CD8-positive, alpha-beta memory T cell (primary cell): ENCODE measurements around the gene C22orf31. TPM values are rescaled to one million over a fixed set of nuclear protein-coding genes. Genes with fewer than 3 reads are reported as not detected.
A peak's percentile ranks its signal among the peaks of the same experiment; 100 is the strongest.

Experiments used
- CTCF ChIA-PET: fragments of 350-600 bp; sonication (Branson Sonifier 250); formaldehyde crosslinking; loops from one replicate; lab custom pipeline; 2021; ENCODE audit warnings: antibody characterized with exemption; lab: Charles Lee
- POLR2A ChIA-PET: fragments of 350-600 bp; sonication (Branson Sonifier 250); formaldehyde crosslinking; loops from one replicate; lab custom pipeline; 2021; ENCODE audit warnings: antibody characterized with exemption; lab: Charles Lee
- DNase-seq, 5 donors: peaks; one replicate each; pipeline versions ENCODE4 v3.0.0 to v3.0.0-alpha.2; 2020 to 2022; ENCODE audit warnings: mixed read lengths in 1 of 5
- H3K27ac ChIP-seq: one replicate; pipeline ENCODE4 v1.7.0; 2013; ENCODE audit warnings: low read depth, mild to moderate bottlenecking, low read length, moderate library complexity
- H3K27me3 ChIP-seq: 2 replicates; pipeline ENCODE4 v1.7.0; 2013; ENCODE audit warnings: low read length, mild to moderate bottlenecking; ENCODE audit not compliant: insufficient read depth, poor library complexity, severe bottlenecking
- H3K36me3 ChIP-seq: 2 replicates; pipeline ENCODE4 v1.7.0; 2013; ENCODE audit warnings: mild to moderate bottlenecking, low read length, moderate library complexity; ENCODE audit not compliant: insufficient read depth
- H3K4me1 ChIP-seq: 2 replicates; pipeline ENCODE4 v1.7.0; 2013; ENCODE audit warnings: mild to moderate bottlenecking, low read length, moderate library complexity; ENCODE audit not compliant: insufficient read depth
- H3K4me3 ChIP-seq: 2 replicates; pipeline ENCODE4 v1.7.0; 2013; ENCODE audit warnings: mild to moderate bottlenecking, low read length
- H3K9me3 ChIP-seq: 2 replicates; pipeline ENCODE4 v1.7.0; 2013; ENCODE audit warnings: mild to moderate bottlenecking, low read length
- H3K27ac Mint-ChIP-seq, 8 donors: one replicate each; pipeline ENCODE4 v1.8.0; 2020 to 2021; ENCODE audit warnings: mixed read lengths in 8 of 8, mild to moderate bottlenecking in 6 of 8, inconsistent platforms in 3 of 8, moderate library complexity in 3 of 8
- H3K27me3 Mint-ChIP-seq, 2 donors: one replicate each; pipeline ENCODE4 v1.8.0; 2020 to 2021; ENCODE audit warnings: mixed read lengths in 2 of 2, mild to moderate bottlenecking in 1 of 2, moderate library complexity in 1 of 2
- H3K36me3 Mint-ChIP-seq, 3 donors: one replicate each; pipeline ENCODE4 v1.8.0; 2020 to 2021; ENCODE audit warnings: mixed read lengths in 3 of 3, inconsistent platforms in 1 of 3, mild to moderate bottlenecking in 1 of 3
- H3K4me1 Mint-ChIP-seq, 3 donors: one replicate each; pipeline ENCODE4 v1.8.0; 2020 to 2021; ENCODE audit warnings: mixed read lengths in 3 of 3, inconsistent platforms in 1 of 3, mild to moderate bottlenecking in 1 of 3
- H3K4me3 Mint-ChIP-seq, 7 donors: one replicate each; pipeline ENCODE4 v1.8.0; 2020 to 2021; ENCODE audit warnings: mixed read lengths in 7 of 7, mild to moderate bottlenecking in 6 of 7, moderate library complexity in 4 of 7, inconsistent platforms in 2 of 7
- H3K9me3 Mint-ChIP-seq, 5 donors: one replicate each; pipeline ENCODE4 v1.8.0; 2020 to 2022; ENCODE audit warnings: mixed read lengths in 5 of 5, mild to moderate bottlenecking in 3 of 5, moderate library complexity in 2 of 5, inconsistent platforms in 1 of 5
- polyA plus RNA-seq: library from polyadenylated mRNA; unstranded; fragments of 300-500 nt; fragmentation: Illumina TruSeq; gene quantifications from one replicate; pipeline ENCODE4 v1.2.3, GENCODE V29; 2021
- total RNA-seq, 2 experiments: library from RNA; stranded (reverse); gene quantifications; one replicate each; pipeline ENCODE4 v1.2.3, GENCODE V29; 2021

C22orf31 gene
- total and polyA plus RNA-seq, 3 experiments from 2014 or later = not detected

DNA sequence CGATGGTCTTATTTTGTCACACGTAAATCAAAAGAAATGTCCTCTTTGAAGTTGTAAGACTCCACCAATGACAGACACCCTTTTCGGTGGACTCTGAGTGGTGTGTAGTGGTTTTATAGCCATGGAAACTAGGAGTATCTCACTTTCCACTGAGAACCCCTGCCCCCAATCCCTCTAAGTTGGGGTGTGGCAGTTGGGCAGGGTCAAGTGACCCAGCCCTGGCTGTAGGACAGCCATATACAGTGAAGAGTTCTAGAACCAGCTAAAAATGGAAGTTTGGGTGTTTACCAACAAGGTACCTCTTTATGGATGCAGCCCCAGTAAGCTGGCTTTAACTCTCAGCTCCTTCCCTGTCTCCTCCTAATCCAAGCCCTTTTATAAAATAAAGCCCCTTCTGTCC is 5.2 kb downstream of the C22orf31 start:
- no peak for DNase-seq
- POLR2A ChIA-PET = no interaction called here
- H3K4me3 Mint-ChIP-seq = no peak overlapping the region
- H3K27ac Mint-ChIP-seq = no peak overlapping the region
- CTCF ChIA-PET = interaction anchor here (1.5 to 1.7 kb wide), 2 partner anchors 10 to 15 kb away, joined by 3 read pairs; no protein-coding TSS in a partner anchor
- Histone ChIP-seq H3K27ac (no peak overlapping the region), H3K4me3 (no peak overlapping the region), H3K27me3 (no peaks in the 10 kb centered on the region), H3K36me3 (no peaks in the 10 kb centered on the region), H3K9me3 (no peaks in the 10 kb centered on the region), H3K4me1 (no peaks in the 10 kb centered on the region)
- no peaks in the 10 kb centered on the region for H3K4me1 Mint-ChIP-seq
- peaks cover 12 to 27% of the 10 kb centered on the region in 2 donors for H3K27me3 Mint-ChIP-seq
- H3K9me3 Mint-ChIP-seq = peaks cover 0 to 2% (median 0%) of the 10 kb centered on the region in 5 donors
- no peaks in the 10 kb centered on the region for H3K36me3 Mint-ChIP-seq

DNA sequence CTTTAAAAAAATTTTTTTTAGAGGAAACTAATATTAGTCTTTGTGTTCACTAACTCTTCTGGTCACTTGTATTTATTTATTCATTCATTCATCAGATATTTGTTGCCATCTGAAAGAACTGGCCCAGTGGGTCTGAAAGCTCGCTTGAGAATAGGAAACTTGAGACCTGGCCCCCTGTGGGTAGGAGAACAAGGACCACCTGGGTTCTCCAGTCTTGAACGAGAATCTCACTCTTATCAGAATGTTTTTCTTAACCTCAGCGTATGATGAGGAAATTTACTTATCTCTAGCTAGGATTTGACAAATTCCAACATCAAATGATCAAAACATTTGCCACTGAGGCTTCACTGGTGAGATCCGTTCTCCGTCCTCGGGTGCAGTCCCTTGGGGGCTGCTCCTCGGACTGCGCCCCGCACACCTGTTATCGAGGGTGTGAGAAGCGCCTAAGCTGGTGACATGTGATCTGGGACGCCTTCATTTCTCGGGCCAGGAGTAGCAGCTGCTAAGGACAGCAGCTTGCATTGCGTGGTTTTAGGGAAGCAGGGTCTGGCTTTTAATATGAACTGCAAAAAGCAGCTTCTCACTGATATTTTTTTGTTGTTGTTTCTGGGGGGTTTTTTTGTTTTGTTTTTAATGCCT is 6.3 kb downstream of the C22orf31 start:
- H3K9me3 ChIP-seq = no peaks in the 10 kb centered on the region
- Mint-ChIP-seq H3K4me3 (no peak overlapping the region), H3K9me3 (peaks cover 0 to 2% (median 0%) of the 10 kb centered on the region in 5 donors), H3K27ac (no peak overlapping the region), H3K27me3 (peaks cover 2 to 15% of the 10 kb centered on the region in 2 donors), H3K4me1 (no peaks in the 10 kb centered on the region), H3K36me3 (no peaks in the 10 kb centered on the region)
- H3K27me3 ChIP-seq = no peaks in the 10 kb centered on the region
- POLR2A ChIA-PET = no interaction called here
- no peak for DNase-seq
- H3K4me1 ChIP-seq = no peaks in the 10 kb centered on the region
- no peak overlapping the region for H3K27ac ChIP-seq
- CTCF ChIA-PET = interaction anchor here (1.5 to 1.7 kb wide), 2 partner anchors 11 to 14 kb away, joined by 3 read pairs; no protein-coding TSS in a partner anchor
- H3K4me3 ChIP-seq = no peak overlapping the region
- no peaks in the 10 kb centered on the region for H3K36me3 ChIP-seq

DNA sequence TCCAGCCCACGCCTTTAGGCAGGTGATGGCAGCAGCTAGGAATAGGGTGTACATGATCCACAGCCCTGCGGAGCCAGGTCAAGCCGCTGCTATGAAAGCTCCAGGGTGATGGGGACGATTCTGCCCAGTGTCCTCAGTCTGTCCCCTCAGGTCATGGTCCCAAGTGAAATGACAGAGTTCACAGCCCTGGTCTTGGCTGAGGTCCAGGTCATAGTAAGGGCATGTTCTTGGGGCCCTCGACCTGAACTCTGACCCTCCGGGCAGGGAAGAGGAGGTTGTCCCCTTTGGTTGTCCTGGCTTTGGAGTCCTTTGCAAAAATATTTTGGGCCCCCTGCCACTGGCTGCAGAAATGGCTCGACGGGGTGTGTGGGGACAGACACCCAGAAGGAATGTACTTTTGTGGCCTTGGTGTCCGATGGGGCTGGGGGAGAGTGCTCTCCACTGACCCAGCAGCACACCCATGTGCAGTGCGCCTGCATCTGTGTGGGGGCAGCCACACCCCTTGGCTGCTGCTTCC is 7.3 kb downstream of the C22orf31 start:
- DNase-seq = no peak
- Histone ChIP-seq H3K27me3 (no peaks in the 10 kb centered on the region), H3K4me1 (no peaks in the 10 kb centered on the region), H3K9me3 (no peaks in the 10 kb centered on the region), H3K4me3 (no peak overlapping the region), H3K36me3 (no peaks in the 10 kb centered on the region), H3K27ac (no peak overlapping the region)
- ChIA-PET POLR2A (no interaction called here), CTCF (interaction anchor here (2.5 kb wide), 1 partner anchor 14 kb away, joined by 9 read pairs; no protein-coding TSS in a partner anchor)
- H3K27ac Mint-ChIP-seq = no peak overlapping the region
- peaks cover 0 to 2% (median 0%) of the 10 kb centered on the region in 5 donors for H3K9me3 Mint-ChIP-seq
- H3K27me3 Mint-ChIP-seq = peaks cover 1 to 9% of the 10 kb centered on the region in 2 donors
- no peaks in the 10 kb centered on the region for H3K4me1 Mint-ChIP-seq
- H3K4me3 Mint-ChIP-seq = no peak overlapping the region
- no peaks in the 10 kb centered on the region for H3K36me3 Mint-ChIP-seq

DNA sequence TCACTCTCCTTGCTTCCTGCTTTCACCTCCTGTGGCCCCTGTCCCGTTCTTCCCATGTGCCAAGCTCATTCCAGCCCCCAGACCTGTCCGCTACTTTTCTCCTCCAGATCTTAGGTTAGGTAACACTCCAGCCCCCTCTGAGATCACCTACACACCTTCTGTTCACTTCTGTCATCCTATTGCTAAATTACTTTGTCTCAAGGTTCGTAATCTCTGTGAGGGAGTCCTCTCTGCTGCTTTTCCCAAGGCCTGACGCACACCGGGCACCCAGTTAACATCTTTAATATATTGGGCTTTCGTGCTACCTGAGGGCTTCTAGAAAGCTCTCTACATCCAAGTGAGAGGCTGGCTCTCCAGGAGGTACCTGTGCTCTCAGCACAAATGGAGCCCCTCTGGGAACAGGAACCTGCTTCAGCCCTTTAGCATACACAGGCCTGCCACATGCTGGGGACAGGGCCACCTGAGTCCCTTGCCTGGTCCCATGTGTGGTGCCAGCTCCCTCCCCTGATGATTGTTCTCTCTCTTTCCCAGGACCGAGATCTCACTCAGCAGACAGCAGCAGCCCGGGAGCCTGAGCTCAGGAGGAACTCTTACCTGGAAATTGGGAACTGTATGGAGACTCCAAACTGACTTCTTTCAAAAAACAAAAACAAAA is 8.5 kb downstream of the C22orf31 start:
- Histone ChIP-seq H3K4me3 (no peak overlapping the region), H3K36me3 (no peaks in the 10 kb centered on the region), H3K27me3 (no peaks in the 10 kb centered on the region), H3K4me1 (no peaks in the 10 kb centered on the region), H3K9me3 (no peaks in the 10 kb centered on the region), H3K27ac (no peak overlapping the region)
- Mint-ChIP-seq H3K27me3 (no peaks in the 10 kb centered on the region), H3K4me3 (no peak overlapping the region), H3K27ac (peak overlapping the region in 1 of 8 donors; percentile 1), H3K36me3 (peaks cover 0 to 3% (median 0%) of the 10 kb centered on the region in 3 donors), H3K9me3 (peaks cover 0 to 2% (median 0%) of the 10 kb centered on the region in 5 donors), H3K4me1 (no peaks in the 10 kb centered on the region)
- POLR2A ChIA-PET = no interaction called here
- DNase-seq = no peak
- CTCF ChIA-PET = interaction anchor here (0.9 to 2.5 kb wide), 2 partner anchors 13 to 224 kb away, joined by 3 to 9 read pairs; no protein-coding TSS in a partner anchor

DNA sequence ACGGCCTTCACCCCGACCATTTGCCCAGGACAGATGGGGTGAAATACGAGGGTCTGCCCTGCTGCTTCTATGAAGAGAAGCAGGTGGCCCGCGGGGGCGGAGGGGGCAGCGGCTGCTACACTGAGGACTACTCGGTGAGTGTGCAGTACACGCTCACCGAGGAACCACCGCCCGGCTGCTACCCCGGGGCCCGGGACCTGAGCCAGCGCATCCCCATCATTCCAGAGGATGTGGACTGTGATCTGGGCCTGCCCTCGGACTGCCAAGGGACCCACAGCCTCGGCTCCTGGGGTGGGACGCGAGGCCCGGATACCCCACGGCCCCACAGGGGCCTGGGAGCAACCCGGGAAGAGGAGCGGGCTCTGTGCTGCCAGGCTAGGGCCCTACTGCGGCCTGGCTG is 11.2 kb downstream of the C22orf31 start:
- Mint-ChIP-seq H3K27me3 (no peaks in the 10 kb centered on the region), H3K9me3 (peaks cover 0 to 2% (median 0%) of the 10 kb centered on the region in 5 donors), H3K4me1 (no peaks in the 10 kb centered on the region), H3K36me3 (peaks cover 0 to 3% (median 0%) of the 10 kb centered on the region in 3 donors), H3K4me3 (no peak overlapping the region), H3K27ac (no peak overlapping the region)
- H3K27ac ChIP-seq = no peak overlapping the region
- POLR2A ChIA-PET = no interaction called here
- no peaks in the 10 kb centered on the region for H3K27me3 ChIP-seq
- no peak for DNase-seq
- CTCF ChIA-PET = interaction anchor here (1.7 kb wide), 1 partner anchor 10 kb away, joined by 4 read pairs; no protein-coding TSS in a partner anchor
- H3K36me3 ChIP-seq = no peaks in the 10 kb centered on the region
- H3K4me3 ChIP-seq = no peak overlapping the region
- no peaks in the 10 kb centered on the region for H3K4me1 ChIP-seq
- no peaks in the 10 kb centered on the region for H3K9me3 ChIP-seq

DNA sequence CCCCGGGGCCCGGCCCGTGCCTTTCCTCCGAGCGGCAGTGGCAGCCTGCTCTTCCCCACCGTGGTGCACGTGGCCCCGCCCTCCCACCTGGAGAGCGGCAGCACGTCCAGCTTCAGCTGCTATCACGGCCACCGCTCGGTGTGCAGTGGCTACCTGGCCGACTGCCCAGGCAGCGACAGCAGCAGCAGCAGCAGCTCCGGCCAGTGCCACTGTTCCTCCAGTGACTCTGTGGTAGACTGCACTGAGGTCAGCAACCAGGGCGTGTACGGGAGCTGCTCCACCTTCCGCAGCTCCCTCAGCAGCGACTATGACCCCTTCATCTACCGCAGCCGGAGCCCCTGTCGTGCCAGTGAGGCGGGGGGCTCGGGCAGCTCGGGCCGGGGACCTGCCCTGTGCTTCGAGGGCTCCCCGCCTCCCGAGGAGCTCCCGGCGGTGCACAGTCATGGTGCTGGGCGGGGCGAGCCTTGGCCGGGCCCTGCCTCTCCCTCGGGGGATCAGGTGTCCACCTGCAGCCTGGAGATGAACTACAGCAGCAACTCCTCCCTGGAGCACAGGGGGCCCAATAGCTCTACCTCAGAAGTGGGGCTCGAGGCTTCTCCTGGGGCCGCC is 11.9 kb downstream of the C22orf31 start:
- Mint-ChIP-seq H3K27ac (no peak overlapping the region), H3K27me3 (no peaks in the 10 kb centered on the region), H3K36me3 (peaks cover 0 to 3% (median 0%) of the 10 kb centered on the region in 3 donors), H3K9me3 (peaks cover 0 to 1% (median 0%) of the 10 kb centered on the region in 5 donors), H3K4me1 (no peaks in the 10 kb centered on the region), H3K4me3 (no peak overlapping the region)
- ChIA-PET CTCF (interaction anchor here (1.7 kb wide), 1 partner anchor 9 kb away, joined by 4 read pairs; no protein-coding TSS in a partner anchor), POLR2A (no interaction called here)
- Histone ChIP-seq H3K4me3 (no peak overlapping the region), H3K27me3 (no peaks in the 10 kb centered on the region), H3K27ac (no peak overlapping the region), H3K9me3 (no peaks in the 10 kb centered on the region), H3K4me1 (no peaks in the 10 kb centered on the region), H3K36me3 (no peaks in the 10 kb centered on the region)
- DNase-seq = no peak

DNA sequence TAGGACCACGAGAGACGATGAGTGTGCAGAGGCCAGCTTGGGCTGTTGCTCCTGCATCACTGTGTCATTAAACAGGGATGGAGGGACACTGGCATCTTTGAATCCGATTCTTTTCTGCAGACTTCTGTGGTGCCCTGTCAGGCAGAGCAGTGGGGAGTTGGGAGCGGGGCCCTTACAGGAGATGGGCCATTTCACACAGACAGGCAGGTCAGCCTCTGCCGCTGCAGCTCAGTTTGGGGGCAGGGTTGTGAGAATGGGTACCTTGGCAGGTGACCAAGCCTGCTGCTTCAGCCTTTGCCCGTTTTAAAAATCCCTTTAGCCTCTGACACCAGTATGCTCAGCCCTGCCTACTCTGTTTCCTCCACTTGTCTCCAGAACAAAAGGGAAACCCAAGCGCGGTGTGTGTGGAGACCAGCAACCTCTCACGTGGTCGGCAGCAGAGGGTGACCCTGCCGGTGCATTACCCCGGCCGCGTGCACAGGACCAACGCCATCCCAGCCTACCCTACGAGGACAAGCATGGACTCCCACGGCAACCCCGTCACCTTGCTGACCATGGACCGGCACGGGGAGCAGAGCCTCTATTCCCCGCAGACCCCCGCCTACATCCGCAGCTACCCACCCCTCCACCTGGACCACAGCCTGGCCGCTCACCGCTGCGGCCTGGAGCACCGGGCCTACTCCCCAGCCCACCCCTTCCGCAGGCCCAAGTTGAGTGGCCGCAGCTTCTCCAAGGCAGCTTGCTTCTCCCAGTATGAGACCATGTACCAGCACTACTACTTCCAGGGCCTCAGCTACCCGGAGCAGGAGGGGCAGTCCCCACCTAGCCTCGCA is 12.6 kb downstream of the C22orf31 start:
- no peak overlapping the region for H3K4me3 Mint-ChIP-seq
- no peak for DNase-seq
- Histone ChIP-seq H3K36me3 (no peaks in the 10 kb centered on the region), H3K27me3 (no peaks in the 10 kb centered on the region), H3K4me3 (no peak overlapping the region), H3K9me3 (no peaks in the 10 kb centered on the region), H3K4me1 (no peaks in the 10 kb centered on the region), H3K27ac (no peak overlapping the region)
- ChIA-PET CTCF (no interaction called here), POLR2A (no interaction called here)
- peaks cover 0 to 3% (median 0%) of the 10 kb centered on the region in 3 donors for H3K36me3 Mint-ChIP-seq
- H3K9me3 Mint-ChIP-seq = no peaks in the 10 kb centered on the region
- H3K4me1 Mint-ChIP-seq = no peaks in the 10 kb centered on the region
- H3K27me3 Mint-ChIP-seq = no peaks in the 10 kb centered on the region
- H3K27ac Mint-ChIP-seq = no peak overlapping the region
